HG03103 (cell line): ENCODE measurements around the gene SHISAL1.

ENCODE experiments used
- ATAC-seq: cut with Tn5 transposase; IDR thresholded peaks from one replicate; pipeline ENCODE4 v1.9.1; 2021; ENCODE audit warnings: low read depth; ENCODE audit not compliant: unreplicated experiment

Gene SHISAL1

GRCh38 chr22:44281768-44282637 is 30.7 kb downstream of the SHISAL1 start:
- no peak for ATAC-seq

DNA sequence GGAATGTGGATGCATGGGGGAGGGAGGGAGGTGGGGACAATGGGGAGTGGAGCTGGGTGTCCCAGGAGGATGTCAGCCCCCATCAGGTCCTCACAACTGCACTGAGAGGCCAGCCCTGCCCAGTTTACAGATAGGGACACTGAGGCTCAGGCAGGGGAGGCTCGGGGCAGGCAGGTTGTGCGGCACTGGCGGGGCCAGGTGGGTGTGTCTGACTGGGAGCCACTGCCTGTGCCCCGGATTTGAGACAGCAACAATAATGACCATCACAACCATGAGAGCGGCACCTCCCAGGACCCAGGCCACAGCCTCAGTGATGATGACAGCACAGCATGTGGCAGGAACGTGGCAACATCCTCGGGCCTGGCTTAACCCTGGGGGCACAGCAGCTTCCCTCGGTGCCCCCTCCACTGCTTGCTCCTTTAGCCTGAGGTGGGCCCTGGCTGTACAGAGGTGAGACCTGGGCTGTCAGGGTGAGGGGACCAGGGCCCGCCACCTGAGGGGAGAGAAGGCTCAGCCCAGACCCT is 32.0 kb downstream of the SHISAL1 start:
- ATAC-seq = no peak

- no peak for ATAC-seq
Measured at GRCh38 chr22:44279069-44279360, 33.7 kb downstream of the SHISAL1 start.

GRCh38 chr22:44278243-44279068 is 34.3 kb downstream of the SHISAL1 start:
- no peak for ATAC-seq

- no peak for ATAC-seq
Measured at GRCh38 chr22:44277386-44278135, 35.2 kb downstream of the SHISAL1 start.

- ATAC-seq = no peak
Measured at GRCh38 chr22:44276706-44277356, 35.9 kb downstream of the SHISAL1 start.

DNA sequence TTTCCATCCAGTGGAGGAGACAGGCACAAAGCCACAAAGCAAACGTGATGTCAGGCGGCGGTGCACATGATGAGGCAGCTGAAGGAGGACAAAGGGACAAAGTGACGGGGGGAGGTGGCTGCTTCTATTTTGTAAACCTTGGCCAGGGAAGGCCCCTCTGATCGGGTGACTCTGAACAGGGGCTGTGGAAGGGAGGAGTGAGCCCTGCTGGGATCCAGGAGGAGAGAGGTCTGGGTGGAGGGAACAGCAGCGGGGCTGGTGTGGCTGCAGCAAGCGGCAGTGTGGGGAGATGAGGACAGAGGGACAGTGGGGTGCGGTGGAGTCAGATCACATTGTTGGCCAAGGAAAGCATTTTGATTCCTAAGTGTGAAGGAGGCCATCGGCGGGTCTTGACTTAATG is 36.7 kb downstream of the SHISAL1 start:
- ATAC-seq = no peak

GRCh38 chr22:44275631-44275995 is 37.1 kb downstream of the SHISAL1 start:
- no peak for ATAC-seq

DNA sequence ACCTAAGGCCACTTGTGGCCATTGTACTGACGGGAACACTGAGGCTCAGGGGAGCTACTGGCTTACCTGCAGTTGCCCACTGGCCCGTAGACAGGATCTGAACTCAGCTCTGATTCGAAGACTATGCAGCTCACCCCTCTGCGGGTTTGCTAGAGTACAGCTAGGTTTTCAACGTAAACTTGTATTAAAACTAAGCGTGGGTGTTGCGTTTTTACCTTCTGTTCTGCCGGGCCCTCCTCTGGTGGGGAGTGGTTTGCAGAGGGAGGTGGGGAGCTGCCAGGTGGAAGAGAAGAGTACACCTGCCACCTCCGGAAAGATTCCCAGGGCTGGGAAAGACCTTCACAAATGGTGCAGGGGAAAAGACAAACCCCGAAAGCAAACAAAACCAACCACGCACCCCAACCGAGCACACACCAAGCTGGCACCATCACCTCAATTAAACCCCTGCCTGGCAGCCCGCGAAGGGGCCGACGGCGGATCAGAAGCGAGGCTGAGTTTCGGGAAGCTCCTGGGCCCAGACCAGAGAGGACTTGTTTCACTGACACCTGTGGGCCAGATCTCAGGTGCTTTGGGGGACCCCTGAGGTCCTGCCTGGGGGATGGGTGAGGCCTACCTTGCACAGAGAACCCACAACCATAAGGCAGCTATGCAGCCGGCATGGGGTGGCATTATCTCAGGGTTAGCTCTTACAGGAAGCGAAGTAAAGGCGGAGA is 37.7 kb downstream of the SHISAL1 start:
- ATAC-seq = no peak

DNA sequence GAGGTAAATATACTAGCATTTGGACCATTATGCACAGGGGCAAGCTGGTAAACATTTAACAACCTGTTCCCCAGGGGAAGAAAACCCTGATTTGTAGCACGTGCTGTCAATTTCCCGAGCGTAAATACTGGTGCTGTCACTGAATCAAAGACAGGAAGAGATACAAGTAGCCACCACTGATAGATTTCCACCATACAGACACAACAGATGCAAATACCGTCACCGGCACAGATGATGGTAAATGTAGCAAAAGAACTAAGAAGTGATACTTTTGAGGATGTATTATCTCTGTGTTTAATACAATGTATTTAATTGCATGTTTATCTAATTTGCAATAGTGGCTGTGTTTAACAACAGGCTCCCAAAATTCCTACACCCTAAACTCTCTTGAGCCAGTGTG is 39.6 kb downstream of the SHISAL1 start:
- no peak for ATAC-seq

DNA sequence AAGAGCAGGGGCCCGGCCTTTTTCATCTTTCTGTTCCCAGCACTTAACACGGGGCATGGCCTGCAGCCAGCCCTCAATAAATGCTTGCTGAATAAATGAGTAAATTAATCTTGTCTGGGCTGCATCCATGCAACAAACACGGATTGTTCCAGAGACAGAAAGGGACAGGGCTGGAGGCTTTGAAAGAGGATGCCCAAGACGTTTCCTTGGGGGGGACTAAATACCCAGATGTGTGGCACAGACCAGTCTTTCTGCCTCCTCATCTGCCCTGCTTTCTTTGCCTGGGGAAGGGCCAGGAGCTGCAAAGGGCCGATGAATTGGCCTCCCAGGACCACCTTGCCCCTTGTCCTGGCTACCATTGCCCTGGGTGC is 40.4 kb downstream of the SHISAL1 start:
- no peak for ATAC-seq

DNA sequence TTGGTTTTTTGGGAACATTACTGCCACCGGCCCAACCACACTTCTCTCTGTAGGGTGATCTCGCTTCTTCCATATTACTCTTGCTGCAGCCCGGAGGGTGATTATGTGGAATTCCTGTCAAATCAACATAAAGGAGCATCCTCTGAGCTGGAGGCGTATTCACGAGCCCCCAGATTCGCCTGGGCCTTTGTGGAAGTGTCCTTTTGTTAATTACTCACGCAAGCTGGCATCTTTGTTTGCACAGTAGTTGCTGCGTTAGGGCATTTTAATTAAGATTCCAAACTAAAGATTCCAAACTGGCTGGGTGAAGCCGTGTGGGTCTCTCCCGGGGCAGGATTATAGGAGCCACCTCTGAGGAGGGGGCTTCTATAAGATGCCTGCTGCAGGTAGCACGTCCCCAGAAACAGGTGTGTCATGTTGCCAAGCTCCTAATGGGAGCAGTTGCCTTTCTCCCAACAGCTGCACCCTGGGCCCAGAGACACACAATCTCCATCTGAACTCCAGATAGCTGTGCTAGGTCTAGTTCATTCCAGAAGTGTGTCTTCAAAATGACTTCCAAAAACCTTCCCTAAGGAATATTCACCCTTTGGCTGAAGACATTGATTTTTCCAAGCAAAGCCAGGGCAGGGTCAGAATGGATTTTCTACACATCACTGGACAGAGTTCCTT is 40.9 kb downstream of the SHISAL1 start:
- no peak for ATAC-seq

DNA sequence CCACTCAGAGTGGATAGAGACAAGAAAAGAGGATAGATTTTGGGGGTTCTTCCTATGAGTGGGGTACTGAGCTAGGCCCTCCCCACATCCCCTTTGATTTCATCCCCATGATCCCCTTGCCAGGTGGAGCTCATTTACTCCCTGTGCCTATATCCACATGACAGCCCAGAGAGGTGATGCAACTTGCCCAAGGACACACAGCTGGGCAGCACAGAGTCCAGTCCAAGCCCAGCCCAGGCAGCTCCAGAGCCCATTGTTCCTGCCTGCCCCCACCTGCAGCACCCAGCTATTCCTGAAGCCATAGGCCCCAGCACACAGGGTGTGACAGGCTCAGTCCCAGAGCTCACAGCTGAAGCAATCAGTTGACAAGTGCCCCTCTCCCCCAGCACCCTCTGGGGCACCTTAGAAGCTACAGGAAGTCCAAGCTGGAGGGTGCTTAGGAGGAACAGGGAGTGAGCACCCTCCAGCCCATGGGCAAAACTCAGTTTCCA is 41.7 kb downstream of the SHISAL1 start:
- no peak for ATAC-seq

GRCh38 chr22:44270556-44270880 is 42.2 kb downstream of the SHISAL1 start:
- ATAC-seq = no peak

DNA sequence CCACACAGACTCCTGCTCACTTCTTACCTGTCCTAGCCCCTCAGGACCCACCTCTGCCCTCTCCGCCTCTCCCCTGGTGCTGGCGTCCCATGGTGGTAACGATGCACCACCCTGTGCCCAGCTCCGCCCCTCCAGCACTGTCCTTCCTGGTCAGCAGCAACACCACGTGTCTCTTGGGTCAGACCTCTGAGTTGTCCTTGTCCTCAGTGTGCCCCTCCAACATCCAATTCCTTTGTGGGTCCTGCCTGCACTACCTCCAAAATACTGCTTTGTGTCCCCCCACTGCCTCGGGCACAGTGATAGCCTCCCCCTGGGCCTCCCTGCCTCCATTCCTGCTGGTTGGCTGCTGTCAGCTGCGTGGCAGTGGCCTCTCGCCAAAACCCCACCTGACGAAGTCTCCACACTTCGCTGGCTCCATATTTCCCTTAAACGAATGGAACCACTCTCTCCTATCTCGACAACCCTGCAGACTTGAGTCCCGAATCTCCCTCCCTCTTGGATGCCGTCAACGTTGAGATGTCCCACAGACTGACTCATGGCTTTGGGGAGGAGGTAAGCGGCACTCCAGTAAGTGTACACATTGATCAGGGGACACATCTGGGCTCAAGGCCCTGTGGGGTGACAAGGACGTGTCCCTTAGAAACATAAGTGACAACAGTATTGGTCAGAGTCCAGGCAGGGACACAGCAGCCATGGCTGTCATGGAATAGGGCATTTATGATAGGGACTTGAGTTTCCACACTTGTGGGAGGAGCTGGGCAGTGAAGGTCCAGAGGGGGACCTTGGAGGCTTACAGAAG is 42.8 kb downstream of the SHISAL1 start:
- ATAC-seq = no peak

- no peak for ATAC-seq
Measured at GRCh38 chr22:44269117-44269498, 43.6 kb downstream of the SHISAL1 start.

- no peak for ATAC-seq
Measured at GRCh38 chr22:44268431-44269116, 44.2 kb downstream of the SHISAL1 start.

- ATAC-seq = no peak
Measured at GRCh38 chr22:44267856-44268255, 44.9 kb downstream of the SHISAL1 start.
